HCT116 (cell line): ENCODE measurements around the gene ATP13A2. TPM values are rescaled to one million over a fixed set of nuclear protein-coding genes. Genes with fewer than 3 reads are reported as not detected.

Experiments used
- ATAC-seq: fragments of 200-7000 bp; cut with Tn5 transposase; 2 replicates; pipeline ENCODE4 v1.9.1; 2020; ENCODE audit warnings: mild to moderate bottlenecking, moderate library complexity
- BruUV-seq: library from RNA; stranded (reverse); fragments of 400-500 nt; replicated peaks from 2 replicates; lab custom pipeline; 2021; lab: Mats Ljungman, UMichigan
- CTCF ChIA-PET: fragments of 300-600 bp; sonication (Branson Sonifier 250); formaldehyde crosslinking; loops from one replicate; lab custom pipeline; 2021; ENCODE audit warnings: antibody characterized with exemption; lab: Charles Lee
- POLR2A ChIA-PET: fragments of 300-600, 350-600 bp; sonication (Branson Sonifier 250); formaldehyde crosslinking; loops from one replicate; lab custom pipeline; 2021; ENCODE audit warnings: antibody characterized with exemption; lab: Charles Lee
- RAD21 ChIA-PET, 2 experiments: fragments of 300-600 bp; sonication (Branson Sonifier 250); formaldehyde crosslinking; loops; one replicate each; lab custom pipeline; 2023; ENCODE audit warnings: low total read pairs in 2 of 2; ENCODE audit not compliant: uncharacterized antibody in 2 of 2, unreplicated experiment in 2 of 2, low non-redundant PET in 1 of 2; lab: Charles Lee
- DNase-seq: peaks from one replicate; pipeline ENCODE4 v3.0.0-alpha.2; 2010; ENCODE audit warnings: low read depth, low spot score
- H2AFZ ChIP-seq: fragments of 200-600 bp; shearing (Covaris generic), sonication (generic); 2 replicates; pipeline ENCODE4 v1.6.1; 2017; ENCODE audit warnings: low read depth, mixed run types, mixed read lengths, antibody characterized with exemption, low read length; ENCODE audit not compliant: poor library complexity, severe bottlenecking
- H3K27ac ChIP-seq: 2 replicates; pipeline ENCODE4 v1.5.1; 2012; ENCODE audit warnings: low read depth, low read length
- H3K27me3 ChIP-seq: fragments of 200-600 bp; sonication (generic); 2 replicates; pipeline ENCODE4 v1.6.1; 2016; ENCODE audit warnings: mixed run types, low read length, mixed read lengths; ENCODE audit not compliant: insufficient read depth
- H3K36me3 ChIP-seq, 2 experiments: fragments of 200-500 bp in 1 of 2; fragments of 200-600 bp in 1 of 2; sonication (Bioruptor generic) in 1 of 2; sonication (generic) in 1 of 2; 2 replicates each; pipeline versions ENCODE4 v1.5.1 to v1.6.1; 2014 to 2016; ENCODE audit warnings: low read length in 2 of 2, inconsistent platforms in 1 of 2, mixed read lengths in 1 of 2, mixed run types in 1 of 2; ENCODE audit not compliant: insufficient read depth in 2 of 2, control insufficient read depth in 1 of 2
- H3K4me1 ChIP-seq, 2 experiments: fragments of 200-600 bp in 1 of 2; sonication (generic) in 1 of 2; 2 replicates each; pipeline versions ENCODE4 v1.5.1 to v1.6.1; 2012 to 2017; ENCODE audit warnings: low read length in 2 of 2, inconsistent platforms in 1 of 2, mild to moderate bottlenecking in 1 of 2, mixed read lengths in 1 of 2, mixed run types in 1 of 2, moderate library complexity in 1 of 2; ENCODE audit not compliant: insufficient read depth in 2 of 2, control insufficient read depth in 1 of 2
- H3K4me2 ChIP-seq: fragments of 200-600 bp; sonication (generic); 2 replicates; pipeline ENCODE4 v1.6.1; 2017; ENCODE audit warnings: mixed run types, low read length, mixed read lengths
- H3K4me3 ChIP-seq, 2 experiments: fragments of 200-600 bp in 1 of 2; sonication (generic) in 1 of 2; replicated peaks in 1 of 2; 2 replicates each; pipeline ENCODE4 v1.5.1; 2011 to 2016; ENCODE audit warnings: low read length in 2 of 2, control low read depth in 1 of 2, low read depth in 1 of 2, mild to moderate bottlenecking in 1 of 2, mixed read lengths in 1 of 2, mixed run types in 1 of 2
- H3K79me2 ChIP-seq: fragments of 200-600 bp; sonication (generic); 2 replicates; pipeline ENCODE4 v1.6.1; 2017; ENCODE audit warnings: mild to moderate bottlenecking, mixed run types, low read length, moderate library complexity, mixed read lengths; ENCODE audit not compliant: insufficient read depth
- H3K9ac ChIP-seq: fragments of 200-600 bp; sonication (generic); 2 replicates; pipeline ENCODE4 v1.6.1; 2016; ENCODE audit warnings: low read length, mixed read lengths
- H3K9me2 ChIP-seq: fragments of 200-600 bp; sonication (generic), shearing (Covaris generic); 2 replicates; pipeline ENCODE4 v1.6.1; 2017; ENCODE audit warnings: mixed run types, mild to moderate bottlenecking, moderate library complexity; ENCODE audit not compliant: insufficient read depth
- H3K9me3 ChIP-seq, 2 experiments: fragments of 200-500 bp in 1 of 2; fragments of 200-600 bp in 1 of 2; sonication (Bioruptor generic) in 1 of 2; sonication (generic) in 1 of 2; 2 replicates each; pipeline ENCODE4 v1.6.1; 2014 to 2017; ENCODE audit warnings: low read length in 2 of 2, mixed read lengths in 2 of 2, inconsistent platforms in 1 of 2, low read depth in 1 of 2, mild to moderate bottlenecking in 1 of 2, mixed run types in 1 of 2, moderate library complexity in 1 of 2; ENCODE audit not compliant: control insufficient read depth in 1 of 2, insufficient read depth in 1 of 2
- H4K20me1 ChIP-seq: fragments of 200-600 bp; sonication (generic), shearing (Covaris generic); 2 replicates; pipeline ENCODE4 v1.6.1; 2017; ENCODE audit warnings: mixed run types, mild to moderate bottlenecking, moderate library complexity; ENCODE audit not compliant: insufficient read depth
- EGR1 ChIP-seq: IDR thresholded peaks from 2 replicates; pipeline ENCODE4 v1.6.1; 2012; ENCODE audit warnings: low read depth
- ELF1 ChIP-seq: IDR thresholded peaks from 2 replicates; pipeline ENCODE4 v1.6.1; 2012; ENCODE audit warnings: low read depth, borderline replicate concordance
- JUND ChIP-seq: IDR thresholded peaks from 2 replicates; pipeline ENCODE4 v1.6.1; 2012
- POLR2AphosphoS5 ChIP-seq: IDR thresholded peaks from 2 replicates; pipeline ENCODE4 v1.6.1; 2011; ENCODE audit warnings: mild to moderate bottlenecking, low read depth, low read length, moderate library complexity
- RAD21 ChIP-seq: IDR thresholded peaks from 2 replicates; pipeline ENCODE4 v1.6.1; 2012; ENCODE audit warnings: low read depth, mild to moderate bottlenecking
- SIN3A ChIP-seq: IDR thresholded peaks from 2 replicates; pipeline ENCODE4 v1.6.1; 2012; ENCODE audit warnings: low read depth
- SRF ChIP-seq: IDR thresholded peaks from 2 replicates; pipeline ENCODE4 v1.6.1; 2012; ENCODE audit warnings: low read depth
- YY1 ChIP-seq: IDR thresholded peaks from 2 replicates; pipeline ENCODE4 v1.6.1; 2011; ENCODE audit warnings: low read length, low read depth, moderate library complexity, mild to moderate bottlenecking; ENCODE audit not compliant: insufficient replicate concordance; ENCODE audit errors: extremely low read depth
- ZFX ChIP-seq: fragments of 450-650 bp; IDR thresholded peaks from 2 replicates; pipeline ENCODE4 v1.6.1; 2017
- ZNF274 ChIP-seq: fragments of 200-500 bp; sonication (Bioruptor generic); IDR thresholded peaks from 2 replicates; pipeline ENCODE4 v1.6.1; 2014; ENCODE audit warnings: mild to moderate bottlenecking, low read depth, low read length, inconsistent platforms
- intact Hi-C: fragments of 100-400 bp; cut with micrococcal nuclease; formaldehyde crosslinking; loops from 2 replicates; pipeline ENCODE4 v1.10.0; 2022
- total RNA-seq: library from RNA; stranded (reverse); gene quantifications from one replicate; pipeline ENCODE4 v1.2.1, GENCODE V29; 2021; ENCODE audit not compliant: unreplicated experiment
- TF ChIP-seq, protein P1 (sequence below): IDR thresholded peaks from 2 replicates; pipeline ENCODE4 v1.6.1; 2012
- TF ChIP-seq, protein P2 (sequence below): IDR thresholded peaks from 2 replicates; pipeline ENCODE4 v1.6.1; 2011; ENCODE audit warnings: mild to moderate bottlenecking, low read length, moderate library complexity; ENCODE audit not compliant: insufficient replicate concordance; ENCODE audit errors: extremely low read depth

ATP13A2 gene
- total RNA-seq, 1 experiment from 2014 or later, result 60.5 TPM

- Histone ChIP-seq H3K27me3 (no peaks in the 10 kb centered on the region), H3K27ac (peak overlapping the region; percentile 58), H4K20me1 (no peaks in the 10 kb centered on the region), H3K4me2 (peak overlapping the region; percentile 91), H3K9me2 (no peaks in the 10 kb centered on the region), H2AFZ (no peak overlapping the region), H3K9ac (peak overlapping the region; percentile 83), H3K4me3 (peak overlapping the region; percentile 96 to 100), H3K79me2 (peaks cover 54% of the 10 kb centered on the region), H3K4me1 (peaks cover 3 to 14% of the 10 kb centered on the region in 2 experiments; a peak in 3 of 4 replicates), H3K36me3 (peaks cover 5 to 7% of the 10 kb centered on the region in 2 experiments; a peak in 2 of 4 replicates), H3K9me3 (no peaks in the 10 kb centered on the region)
- CTCF ChIA-PET, result no interaction called here
- no TSS peak for BruUV-seq
- RAD21 ChIA-PET, result no interaction called here
- intact Hi-C loops, result loop anchor here (10.0 kb wide), 1 partner anchor 432 kb away; no protein-coding TSS in a partner anchor
- TF ChIP-seq ZFX, result no peak
- no peak for TF ChIP-seq EGR1
- no peak for TF ChIP-seq ZNF274
- no peak for TF ChIP-seq SRF
- TF ChIP-seq ELF1, result no peak
- TF ChIP-seq JUND, result no peak
- TF ChIP-seq YY1, result no peak
- TF ChIP-seq, protein P1, sequence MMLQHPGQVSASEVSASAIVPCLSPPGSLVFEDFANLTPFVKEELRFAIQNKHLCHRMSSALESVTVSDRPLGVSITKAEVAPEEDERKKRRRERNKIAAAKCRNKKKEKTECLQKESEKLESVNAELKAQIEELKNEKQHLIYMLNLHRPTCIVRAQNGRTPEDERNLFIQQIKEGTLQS, result no peak
- TF ChIP-seq SIN3A, result no peak
- TF ChIP-seq, protein P2, sequence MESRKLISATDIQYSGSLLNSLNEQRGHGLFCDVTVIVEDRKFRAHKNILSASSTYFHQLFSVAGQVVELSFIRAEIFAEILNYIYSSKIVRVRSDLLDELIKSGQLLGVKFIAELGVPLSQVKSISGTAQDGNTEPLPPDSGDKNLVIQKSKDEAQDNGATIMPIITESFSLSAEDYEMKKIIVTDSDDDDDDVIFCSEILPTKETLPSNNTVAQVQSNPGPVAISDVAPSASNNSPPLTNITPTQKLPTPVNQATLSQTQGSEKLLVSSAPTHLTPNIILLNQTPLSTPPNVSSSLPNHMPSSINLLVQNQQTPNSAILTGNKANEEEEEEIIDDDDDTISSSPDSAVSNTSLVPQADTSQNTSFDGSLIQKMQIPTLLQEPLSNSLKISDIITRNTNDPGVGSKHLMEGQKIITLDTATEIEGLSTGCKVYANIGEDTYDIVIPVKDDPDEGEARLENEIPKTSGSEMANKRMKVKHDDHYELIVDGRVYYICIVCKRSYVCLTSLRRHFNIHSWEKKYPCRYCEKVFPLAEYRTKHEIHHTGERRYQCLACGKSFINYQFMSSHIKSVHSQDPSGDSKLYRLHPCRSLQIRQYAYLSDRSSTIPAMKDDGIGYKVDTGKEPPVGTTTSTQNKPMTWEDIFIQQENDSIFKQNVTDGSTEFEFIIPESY, result no peak
- TF ChIP-seq POLR2AphosphoS5, result no peak
- no peak for TF ChIP-seq RAD21
- DNase-seq (no peak), ATAC-seq (no peak)
- POLR2A ChIA-PET, result no interaction called here
These were observed 41.5 kb upstream of the ATP13A2 start for GRCh38 chr1:17053086-17053684.
